Activated CD8-positive, alpha-beta T cell treated with anti-CD3 and anti-CD28 coated beads, Interleukin-2, amount 10 ng/mL, durations not matched to agents 7 days and 5 days (primary cell): Measurements from ENCODE around the gene HERPUD1. TPM values are rescaled to one million over a fixed set of nuclear protein-coding genes. Genes with fewer than 3 reads are reported as not detected.
A peak's percentile ranks its signal among the peaks of the same experiment; 100 is the strongest.
"Not testable (repeated sequence)": the region's sequence is repeated elsewhere in the genome, so short reads cannot be mapped to it uniquely, and the experiment has no call there.

Source experiments
- ATAC-seq: fragments of 150-1000 bp; cut with Tn5 transposase; one replicate; pipeline ENCODE4 v1.10.0; 2021; ENCODE audit warnings: moderate library complexity
- CTCF ChIA-PET: fragments of 350-600 bp; sonication (Branson Sonifier 250); formaldehyde crosslinking; loops from one replicate; lab custom pipeline; 2021; ENCODE audit warnings: antibody characterized with exemption; lab: Charles Lee
- POLR2A ChIA-PET: fragments of 350-600 bp; sonication (Branson Sonifier 250); formaldehyde crosslinking; loops from one replicate; lab custom pipeline; 2021; ENCODE audit warnings: antibody characterized with exemption; lab: Charles Lee
- DNase-seq: peaks from one replicate; pipeline ENCODE4 v3.0.0-alpha.2; 2020
- H3K27ac Mint-ChIP-seq: one replicate; pipeline ENCODE4 v1.8.0; 2021; ENCODE audit warnings: mild to moderate bottlenecking, mixed read lengths
- H3K27me3 Mint-ChIP-seq: one replicate; pipeline ENCODE4 v1.8.0; 2021; ENCODE audit warnings: low read depth, mixed read lengths
- H3K36me3 Mint-ChIP-seq: one replicate; pipeline ENCODE4 v1.8.0; 2021; ENCODE audit warnings: low read depth, mixed read lengths
- H3K4me1 Mint-ChIP-seq: one replicate; pipeline ENCODE4 v1.8.0; 2021; ENCODE audit warnings: low read depth, mixed read lengths
- H3K4me3 Mint-ChIP-seq: one replicate; pipeline ENCODE4 v1.8.0; 2021; ENCODE audit warnings: mild to moderate bottlenecking, mixed read lengths
- H3K9me3 Mint-ChIP-seq: one replicate; pipeline ENCODE4 v1.8.0; 2022; ENCODE audit warnings: mixed read lengths; ENCODE audit not compliant: insufficient read depth
- total RNA-seq, 2 experiments: library from RNA; stranded (reverse); gene quantifications; one replicate each; pipeline ENCODE4 v1.2.3, GENCODE V29; 2021

Gene HERPUD1
- total RNA-seq, 2 experiments from 2014 or later = 88.2 to 95.2 TPM

DNA sequence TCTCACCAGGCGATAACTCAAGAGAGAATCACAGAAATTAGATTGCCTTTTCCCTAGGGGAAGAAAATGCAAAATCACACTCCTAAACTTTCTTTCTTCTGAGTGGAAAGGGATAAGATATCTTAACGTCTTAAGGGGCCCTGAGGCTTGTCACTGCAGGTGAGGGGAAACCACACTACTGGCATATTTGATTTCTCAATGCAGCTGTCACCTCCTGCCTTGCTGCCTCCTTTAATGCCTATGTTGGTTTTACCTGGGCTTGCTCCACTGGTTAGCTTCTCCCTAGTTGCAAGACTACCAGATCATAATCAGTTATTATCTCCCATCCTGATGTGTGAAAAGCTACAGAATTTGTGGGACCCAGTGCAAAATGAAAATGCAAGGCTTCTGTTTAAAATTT is 4.5 kb upstream of the HERPUD1 start:
- DNase-seq = no peak
- POLR2A ChIA-PET = interaction anchor here (0.6 kb wide), 2 partner anchors 12 to 59 kb away, joined by 3 read pairs; no protein-coding TSS in a partner anchor
- Mint-ChIP-seq H3K27ac (no peak overlapping the region), H3K4me3 (no peak overlapping the region), H3K4me1 (peaks cover 22% of the 10 kb centered on the region), H3K9me3 (no peaks in the 10 kb centered on the region), H3K36me3 (peaks cover 1% of the 10 kb centered on the region), H3K27me3 (peaks cover 7% of the 10 kb centered on the region)
- ATAC-seq = no peak
- CTCF ChIA-PET = interaction anchor here (1.0 to 1.7 kb wide), 2 partner anchors 10 to 37 kb away, joined by 3 to 7 read pairs; no protein-coding TSS in a partner anchor

DNA sequence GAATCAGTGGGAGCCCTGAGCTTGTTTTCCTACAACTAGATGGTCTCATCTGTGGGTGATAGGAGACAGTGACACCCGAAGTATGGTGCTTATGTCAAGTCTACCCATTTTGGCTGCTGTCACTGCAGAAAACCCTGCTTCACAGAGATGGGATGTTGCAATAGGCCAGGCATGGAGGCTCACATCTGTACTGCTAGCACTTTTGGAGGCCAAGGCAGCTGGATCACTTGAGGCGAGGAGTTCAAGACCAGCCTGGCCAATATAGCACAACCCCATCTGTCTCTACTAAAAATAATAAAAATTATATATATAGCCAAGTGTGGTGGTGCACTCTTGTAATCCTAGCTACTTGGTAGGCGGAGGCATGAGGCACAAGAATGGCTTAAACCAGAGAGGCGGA is 2.3 kb upstream of the HERPUD1 start:
- DNase-seq (no peak), ATAC-seq (no peak)
- Mint-ChIP-seq H3K27ac (no peak overlapping the region), H3K27me3 (peaks cover 7% of the 10 kb centered on the region), H3K4me3 (no peak overlapping the region), H3K9me3 (no peaks in the 10 kb centered on the region), H3K36me3 (peaks cover 20% of the 10 kb centered on the region), H3K4me1 (peaks cover 28% of the 10 kb centered on the region)
- ChIA-PET POLR2A (interaction anchor here (1.3 to 5.6 kb wide), 2 partner anchors 9 to 14 kb away, joined by 3 to 67 read pairs; no protein-coding TSS in a partner anchor), CTCF (no interaction called here)

DNA sequence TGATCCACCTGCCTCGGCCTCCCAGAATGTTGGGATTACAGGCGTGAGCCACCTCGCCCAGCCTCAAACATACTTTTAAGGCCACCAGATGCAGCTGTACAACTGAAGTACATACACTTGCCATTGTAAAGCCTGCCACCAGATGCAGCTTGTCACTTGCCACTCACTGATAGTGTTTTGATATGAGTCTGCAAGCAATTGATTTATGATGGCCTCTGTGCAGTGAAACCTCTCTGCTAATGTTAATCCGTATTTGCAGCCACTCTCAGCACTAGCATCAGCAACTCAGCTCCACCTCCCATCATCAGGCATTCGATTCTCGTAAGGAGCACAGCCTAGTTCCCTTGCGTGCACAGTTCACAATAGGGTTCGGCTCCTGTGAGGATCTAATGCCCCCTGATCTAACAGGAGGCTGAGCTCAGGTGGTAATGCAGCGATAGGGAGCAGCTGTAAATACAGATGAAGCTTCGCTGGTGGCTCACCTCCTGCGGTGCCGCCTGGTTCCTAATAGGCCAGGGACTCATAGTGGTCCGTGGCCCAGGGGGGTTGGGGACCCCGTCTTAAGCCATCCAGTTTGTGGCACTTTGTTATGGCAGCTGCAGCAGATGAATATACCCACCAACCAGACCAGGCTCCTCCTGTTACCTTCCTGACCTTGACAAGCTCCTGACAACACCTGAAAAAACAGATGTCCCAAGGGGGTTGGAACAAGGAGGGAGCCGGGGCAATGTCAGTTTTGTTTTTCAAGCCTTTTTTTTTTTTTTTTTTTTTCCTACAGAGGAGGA is 1.3 kb upstream of the HERPUD1 start:
- Mint-ChIP-seq H3K36me3 (peaks cover 31% of the 10 kb centered on the region), H3K9me3 (no peaks in the 10 kb centered on the region), H3K4me3 (peak overlapping the region; percentile 15), H3K27me3 (peaks cover 7% of the 10 kb centered on the region), H3K4me1 (peaks cover 34% of the 10 kb centered on the region), H3K27ac (peak overlapping the region; percentile 99)
- POLR2A ChIA-PET = interaction anchor here (0.6 to 5.6 kb wide), 9 partner anchors 8 to 320 kb away, joined by 3 to 67 read pairs (median 6); partner anchors contain the start of gene MT1X
- ATAC-seq = no peak
- no peak for DNase-seq
- CTCF ChIA-PET = interaction anchor here (0.7 to 2.7 kb wide), 5 partner anchors 15 to 416 kb away, joined by 3 to 10 read pairs (median 3); no protein-coding TSS in a partner anchor

DNA sequence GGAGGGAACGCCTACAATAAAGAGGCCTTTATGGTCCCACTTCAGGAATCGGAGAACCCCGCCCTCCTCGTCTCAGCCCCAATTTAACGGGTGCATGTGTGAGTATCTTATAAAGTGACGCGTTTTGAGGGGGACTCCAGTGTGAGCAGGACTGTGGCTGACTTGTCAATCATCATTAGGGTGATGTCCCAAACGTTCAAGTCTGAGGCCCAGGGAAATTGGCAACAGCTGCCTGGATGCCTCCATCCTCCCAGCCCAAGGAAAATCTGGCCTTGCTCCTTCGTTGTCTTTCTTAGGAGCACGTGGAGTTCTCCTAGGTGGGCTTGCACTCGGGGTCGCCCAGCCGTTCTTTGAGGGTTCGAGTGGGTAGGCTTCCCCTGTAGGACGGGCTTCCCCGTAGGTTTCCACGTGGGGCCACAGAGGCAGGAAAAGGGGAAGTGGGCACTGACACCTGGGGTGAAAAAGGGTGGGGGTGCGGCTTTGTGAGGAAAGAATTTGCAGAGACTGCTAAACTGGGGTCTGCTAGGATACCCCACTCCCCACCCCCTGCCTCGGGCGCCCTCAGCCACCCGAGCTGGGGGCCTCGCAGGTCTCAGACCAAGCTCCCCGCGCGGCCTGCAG is 561 bp upstream of the HERPUD1 start:
- no peaks in the 10 kb centered on the region for H3K9me3 Mint-ChIP-seq
- ChIA-PET POLR2A (interaction anchor here (0.6 to 5.6 kb wide), 40 partner anchors 10 to 446 kb away, joined by 3 to 67 read pairs (median 4); partner anchors contain the start of genes CETP, MT1X and NLRC5), CTCF (interaction anchor here (0.6 to 2.7 kb wide), 4 partner anchors 16 to 417 kb away, joined by 3 to 10 read pairs (median 4); no protein-coding TSS in a partner anchor)
- peak overlapping the region; percentile 99 for H3K4me3 Mint-ChIP-seq
- DNase-seq = no peak
- peak overlapping the region; percentile 99 for H3K27ac Mint-ChIP-seq
- peaks cover 40% of the 10 kb centered on the region for H3K4me1 Mint-ChIP-seq
- peaks cover 36% of the 10 kb centered on the region for H3K36me3 Mint-ChIP-seq
- peaks cover 7% of the 10 kb centered on the region for H3K27me3 Mint-ChIP-seq
- ATAC-seq = no peak

DNA sequence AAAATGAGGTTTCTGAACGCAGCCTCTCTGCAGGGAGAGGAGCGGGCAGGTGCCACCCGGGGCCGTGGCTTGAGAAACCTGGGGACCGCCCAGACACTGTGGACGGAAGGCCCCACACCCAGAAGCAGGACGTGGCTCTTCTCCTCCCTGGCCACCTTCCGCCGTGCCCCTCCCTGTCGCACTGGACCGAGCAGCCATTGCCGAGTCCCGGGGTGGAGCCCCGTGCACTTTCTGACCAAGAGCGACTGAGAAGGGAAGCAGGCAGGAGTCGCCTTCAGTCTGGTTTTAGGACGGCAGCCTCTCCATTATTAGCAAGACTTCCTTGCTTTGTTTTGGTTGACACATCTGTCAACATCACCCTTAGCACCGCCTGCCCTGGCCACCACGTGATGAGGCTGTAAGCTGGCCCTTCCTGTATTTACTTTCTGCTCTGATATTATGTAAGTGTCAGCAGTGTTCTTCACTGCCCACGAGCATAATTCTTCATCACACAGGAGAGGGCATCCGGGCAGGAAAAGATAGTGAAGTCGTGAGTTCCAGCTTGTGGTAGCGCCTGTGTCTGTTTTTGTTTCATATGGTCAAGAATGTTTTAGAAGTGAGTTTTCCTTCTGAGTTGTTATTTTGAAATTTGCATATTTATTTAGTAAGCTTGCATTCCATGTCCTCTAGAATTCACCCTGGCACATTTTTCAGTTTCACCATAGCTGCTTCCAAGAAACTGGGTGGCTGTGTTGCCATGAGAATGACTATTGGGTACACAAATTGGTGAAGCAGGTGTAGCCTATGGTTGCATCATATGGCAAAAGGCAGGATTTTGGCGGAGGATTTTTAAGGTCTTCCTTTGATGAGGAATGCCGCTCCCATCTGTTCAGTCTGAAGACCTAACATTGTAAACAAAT is 1.0 kb downstream of the HERPUD1 start:
- peak; percentile 15 for ATAC-seq
- ChIA-PET POLR2A (interaction anchor here (0.6 to 5.6 kb wide), 23 partner anchors 8 to 386 kb away, joined by 3 to 67 read pairs (median 4); partner anchors contain the start of gene NLRC5), CTCF (interaction anchor here (0.8 to 2.7 kb wide), 7 partner anchors 12 to 140 kb away, joined by 3 to 11 read pairs (median 7); no protein-coding TSS in a partner anchor)
- Mint-ChIP-seq H3K4me3 (peak overlapping the region; percentile 99), H3K9me3 (no peaks in the 10 kb centered on the region), H3K27ac (peak overlapping the region; percentile 99), H3K36me3 (peaks cover 51% of the 10 kb centered on the region), H3K27me3 (peaks cover 2% of the 10 kb centered on the region), H3K4me1 (peaks cover 49% of the 10 kb centered on the region)
- DNase-seq = peak; percentile 59

DNA sequence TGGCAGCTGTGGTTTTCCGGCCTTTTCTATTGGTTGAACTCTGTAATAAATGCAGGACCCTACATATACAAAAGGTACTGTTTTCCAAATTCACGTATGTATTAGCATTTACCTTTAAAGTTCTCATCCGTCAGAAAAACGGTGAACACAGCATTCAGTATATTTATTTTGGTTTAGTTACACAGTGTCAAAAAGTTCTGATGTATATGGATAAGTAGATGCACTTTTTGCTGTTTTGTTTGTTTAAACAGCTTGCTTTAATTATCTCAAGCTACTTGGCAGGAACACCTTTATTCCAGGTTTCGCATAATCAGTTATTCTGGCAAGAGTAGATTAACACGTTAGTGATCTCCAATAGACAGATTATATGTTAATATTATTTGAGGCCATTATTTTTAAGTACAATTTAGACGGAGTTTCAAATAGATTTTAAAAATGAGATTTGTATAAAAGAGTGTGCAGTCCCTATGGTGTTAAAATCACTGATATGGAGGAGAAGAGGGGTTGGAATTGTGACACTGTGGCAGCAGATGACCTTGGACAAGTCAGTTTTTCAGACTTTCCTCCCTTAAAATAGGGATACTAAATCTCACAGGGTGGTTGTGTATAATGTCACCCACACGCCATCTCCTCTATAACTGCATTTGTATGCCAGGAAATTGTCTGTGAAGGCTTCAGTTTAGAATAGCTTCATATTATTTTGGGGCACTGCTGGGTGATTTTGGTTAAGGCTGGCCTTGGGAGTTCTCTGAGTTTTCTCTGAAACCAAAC is 2.1 kb downstream of the HERPUD1 start:
- ChIA-PET CTCF (interaction anchor here (1.0 to 2.2 kb wide), 5 partner anchors 11 to 141 kb away, joined by 3 to 11 read pairs (median 7); no protein-coding TSS in a partner anchor), POLR2A (interaction anchor here (0.6 to 5.6 kb wide), 7 partner anchors 9 to 328 kb away, joined by 3 to 67 read pairs (median 3); no protein-coding TSS in a partner anchor)
- Mint-ChIP-seq H3K27me3 (no peaks in the 10 kb centered on the region), H3K36me3 (peaks cover 61% of the 10 kb centered on the region), H3K9me3 (no peaks in the 10 kb centered on the region), H3K27ac (peak overlapping the region; percentile 99), H3K4me3 (peak overlapping the region; percentile 99), H3K4me1 (peaks cover 59% of the 10 kb centered on the region)
- DNase-seq = no peak
- ATAC-seq = no peak

DNA sequence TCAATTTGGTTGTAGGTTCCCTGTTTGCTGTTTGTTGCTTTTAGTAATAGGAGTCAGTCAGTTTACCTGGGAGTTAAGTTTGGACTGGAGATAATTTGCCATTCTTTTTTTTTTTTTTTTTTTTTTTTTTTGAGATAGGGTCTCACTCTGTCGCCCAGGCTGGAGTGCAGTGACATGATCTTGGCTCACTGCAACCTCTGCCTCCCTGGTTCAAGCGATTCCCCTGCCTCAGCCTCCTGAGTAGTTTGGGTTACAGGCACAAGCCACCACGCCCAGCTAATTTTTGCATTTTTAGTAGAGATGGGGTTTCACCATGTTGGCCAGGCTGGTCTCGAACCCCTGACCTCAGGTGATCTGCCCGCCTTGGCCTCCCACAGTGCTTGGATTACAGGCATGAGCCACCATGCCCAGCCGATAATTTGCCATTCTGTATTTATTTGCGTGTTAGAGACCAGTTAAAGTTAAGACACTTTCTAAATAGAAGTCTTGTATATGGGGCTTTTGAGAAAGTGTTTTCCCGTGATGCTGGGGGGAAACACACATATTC is 2.7 kb downstream of the HERPUD1 start:
- peaks cover 66% of the 10 kb centered on the region for H3K4me1 Mint-ChIP-seq
- not testable (repeated sequence) for H3K9me3 Mint-ChIP-seq, ATAC-seq, DNase-seq, H3K27me3 Mint-ChIP-seq
- ChIA-PET POLR2A (interaction anchor here (5.6 kb wide), 1 partner anchor 9 kb away, joined by 67 read pairs; no protein-coding TSS in a partner anchor), CTCF (interaction anchor here (1.6 to 2.2 kb wide), 2 partner anchors 17 to 66 kb away, joined by 7 to 11 read pairs; no protein-coding TSS in a partner anchor)
- peak overlapping the region; percentile 99 for H3K4me3 Mint-ChIP-seq
- peaks cover 68% of the 10 kb centered on the region for H3K36me3 Mint-ChIP-seq
- peak overlapping the region; percentile 99 for H3K27ac Mint-ChIP-seq

DNA sequence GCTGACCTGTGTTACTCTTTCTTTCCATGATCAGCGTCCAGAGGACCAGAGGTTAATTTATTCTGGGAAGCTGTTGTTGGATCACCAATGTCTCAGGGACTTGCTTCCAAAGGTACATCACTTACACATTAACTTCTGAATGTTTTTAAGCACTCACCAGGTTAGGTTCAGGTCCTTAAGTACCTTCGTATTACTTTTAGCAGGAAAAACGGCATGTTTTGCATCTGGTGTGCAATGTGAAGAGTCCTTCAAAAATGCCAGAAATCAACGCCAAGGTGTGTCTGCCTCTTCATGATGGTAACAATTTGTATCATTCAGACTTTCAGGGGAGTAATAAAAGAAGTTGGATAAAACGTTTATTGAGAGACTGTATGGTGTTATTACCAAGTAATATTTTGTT is 3.3 kb downstream of the HERPUD1 start:
- Mint-ChIP-seq H3K36me3 (peaks cover 73% of the 10 kb centered on the region), H3K4me3 (peak overlapping the region; percentile 99), H3K27ac (no peak overlapping the region), H3K4me1 (peaks cover 71% of the 10 kb centered on the region), H3K27me3 (no peaks in the 10 kb centered on the region), H3K9me3 (no peaks in the 10 kb centered on the region)
- ATAC-seq (no peak), DNase-seq (no peak)
- ChIA-PET POLR2A (interaction anchor here (5.6 kb wide), 1 partner anchor 8 kb away, joined by 67 read pairs; no protein-coding TSS in a partner anchor), CTCF (interaction anchor here (2.3 kb wide), 1 partner anchor 66 kb away, joined by 9 read pairs; no protein-coding TSS in a partner anchor)

DNA sequence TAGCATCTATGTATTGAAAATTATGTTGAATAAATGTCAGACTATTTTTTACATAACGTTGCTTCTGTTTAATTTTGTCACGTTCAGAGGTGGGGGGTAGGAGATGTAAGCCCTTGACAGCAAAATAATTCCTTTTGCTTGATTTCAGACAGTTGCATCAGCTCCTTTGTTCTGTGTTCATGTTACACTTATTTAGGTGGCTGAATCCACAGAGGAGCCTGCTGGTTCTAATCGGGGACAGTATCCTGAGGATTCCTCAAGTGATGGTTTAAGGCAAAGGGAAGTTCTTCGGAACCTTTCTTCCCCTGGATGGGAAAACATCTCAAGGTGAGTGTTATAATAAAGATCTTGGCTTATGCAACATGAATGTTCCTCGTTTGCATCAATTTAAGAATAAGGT is 4.5 kb downstream of the HERPUD1 start:
- H3K4me3 Mint-ChIP-seq = peak overlapping the region; percentile 16
- POLR2A ChIA-PET = interaction anchor here (1.3 kb wide), 1 partner anchor 105 kb away, joined by 4 read pairs; no protein-coding TSS in a partner anchor

More for the DNA sequence above, 4.5 kb downstream of the HERPUD1 start:
- H3K9me3 Mint-ChIP-seq = no peaks in the 10 kb centered on the region
- DNase-seq = no peak
- CTCF ChIA-PET = interaction anchor here (0.8 to 3.3 kb wide), 9 partner anchors 16 to 360 kb away, joined by 3 to 18 read pairs (median 3); no protein-coding TSS in a partner anchor
- H3K4me1 Mint-ChIP-seq = peaks cover 66% of the 10 kb centered on the region
- no peak overlapping the region for H3K27ac Mint-ChIP-seq
- no peaks in the 10 kb centered on the region for H3K27me3 Mint-ChIP-seq
- ATAC-seq = no peak
- H3K36me3 Mint-ChIP-seq = peaks cover 84% of the 10 kb centered on the region
